ENCODE results near the gene RNF8.
"Not testable (repeated sequence)": the region's sequence is repeated elsewhere in the genome, so short reads cannot be mapped to it uniquely, and the experiment has no call there.

RNF8 gene

DNA sequence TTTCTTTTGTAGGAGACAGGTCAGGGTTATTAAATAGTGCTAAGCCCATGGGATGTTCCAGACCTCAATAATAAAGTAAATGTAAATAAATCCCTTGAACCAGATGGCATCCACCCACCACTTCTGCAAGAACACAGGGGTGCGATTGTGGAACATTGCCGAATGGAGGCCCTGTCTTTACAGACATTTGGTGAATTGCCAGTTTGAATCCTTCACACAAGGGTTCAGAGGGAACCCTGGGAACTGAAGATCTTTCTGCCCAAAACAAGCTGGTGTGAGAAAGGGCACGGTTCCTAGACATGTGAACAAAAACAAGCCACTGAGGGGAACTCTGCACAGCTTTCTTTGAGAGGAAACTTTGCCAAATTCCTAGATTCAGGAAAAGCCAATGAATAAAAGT is 30.2 kb upstream of the RNF8 start:
- TF ChIP-seq, protein P1, sequence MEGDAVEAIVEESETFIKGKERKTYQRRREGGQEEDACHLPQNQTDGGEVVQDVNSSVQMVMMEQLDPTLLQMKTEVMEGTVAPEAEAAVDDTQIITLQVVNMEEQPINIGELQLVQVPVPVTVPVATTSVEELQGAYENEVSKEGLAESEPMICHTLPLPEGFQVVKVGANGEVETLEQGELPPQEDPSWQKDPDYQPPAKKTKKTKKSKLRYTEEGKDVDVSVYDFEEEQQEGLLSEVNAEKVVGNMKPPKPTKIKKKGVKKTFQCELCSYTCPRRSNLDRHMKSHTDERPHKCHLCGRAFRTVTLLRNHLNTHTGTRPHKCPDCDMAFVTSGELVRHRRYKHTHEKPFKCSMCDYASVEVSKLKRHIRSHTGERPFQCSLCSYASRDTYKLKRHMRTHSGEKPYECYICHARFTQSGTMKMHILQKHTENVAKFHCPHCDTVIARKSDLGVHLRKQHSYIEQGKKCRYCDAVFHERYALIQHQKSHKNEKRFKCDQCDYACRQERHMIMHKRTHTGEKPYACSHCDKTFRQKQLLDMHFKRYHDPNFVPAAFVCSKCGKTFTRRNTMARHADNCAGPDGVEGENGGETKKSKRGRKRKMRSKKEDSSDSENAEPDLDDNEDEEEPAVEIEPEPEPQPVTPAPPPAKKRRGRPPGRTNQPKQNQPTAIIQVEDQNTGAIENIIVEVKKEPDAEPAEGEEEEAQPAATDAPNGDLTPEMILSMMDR (IDR thresholded peaks at IDR 0.05), result no peak
- H3K36me3 ChIP-seq, result peaks cover 58% of the 10 kb centered on the region
- H3K9me3 ChIP-seq, result no peaks in the 10 kb centered on the region
- no peak overlapping the region for H3K4me3 ChIP-seq (ENCODE audit: low read depth in 1 of 2, low read length in 1 of 2)
- no peaks in the 10 kb centered on the region for H3K27me3 ChIP-seq
- no peak overlapping the region for H3K27ac ChIP-seq
- H3K4me1 ChIP-seq (ENCODE audit: control insufficient read depth in 1 of 2, insufficient read depth in 1 of 2, low read depth in 1 of 2, low read length in 1 of 2), result no peaks in the 10 kb centered on the region

DNA sequence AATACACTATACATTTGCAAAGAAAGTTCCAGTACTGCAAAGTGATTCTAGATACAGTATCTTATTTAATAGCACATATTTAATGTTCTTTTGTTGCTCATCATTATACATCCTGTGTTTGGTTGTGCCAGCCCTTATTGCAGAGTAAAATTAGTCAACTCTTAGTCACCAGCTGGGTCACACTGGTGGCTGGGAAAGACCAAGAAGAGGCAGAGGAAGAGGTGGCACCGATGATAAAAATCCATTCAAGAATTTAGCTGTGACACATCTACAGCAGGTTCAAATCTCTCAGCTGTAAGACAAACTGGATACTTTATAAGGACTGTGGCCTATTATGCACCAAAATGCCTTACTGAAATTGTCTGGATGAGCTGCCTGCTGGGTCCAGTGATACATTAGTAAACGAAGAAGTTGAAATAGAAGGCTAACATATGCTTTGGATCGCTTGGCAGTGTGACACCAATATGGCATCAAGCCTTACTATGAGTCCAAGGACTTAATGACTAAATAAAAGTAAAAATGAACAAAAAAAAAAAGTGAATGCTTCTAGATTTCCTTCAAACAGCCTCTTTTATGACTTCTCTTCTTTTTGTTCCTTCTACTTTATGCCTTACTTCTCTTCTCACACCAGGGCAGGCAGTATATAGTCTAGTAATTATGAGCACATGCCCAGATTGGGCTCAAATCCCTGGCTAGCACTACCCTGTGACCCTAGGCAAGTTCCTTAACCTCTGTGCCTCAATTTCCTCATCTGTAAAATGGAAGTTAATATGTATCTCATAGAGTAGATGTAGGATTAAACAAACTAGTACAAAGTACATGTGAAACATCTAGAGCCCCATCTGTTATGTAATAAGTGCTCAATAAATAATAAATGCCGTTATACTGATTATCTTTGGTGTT is 29.4 kb upstream of the RNF8 start:
- Histone ChIP-seq H3K36me3 (peaks cover 56% of the 10 kb centered on the region), H3K4me3 (ENCODE audit: low read depth in 1 of 2, low read length in 1 of 2) (no peak overlapping the region), H3K4me1 (ENCODE audit: control insufficient read depth in 1 of 2, insufficient read depth in 1 of 2, low read depth in 1 of 2, low read length in 1 of 2) (no peaks in the 10 kb centered on the region), H3K9me3 (no peaks in the 10 kb centered on the region), H3K27ac (no peak overlapping the region), H3K27me3 (no peaks in the 10 kb centered on the region)
- TF ChIP-seq, protein P1 (IDR thresholded peaks at IDR 0.05), result no peak

DNA sequence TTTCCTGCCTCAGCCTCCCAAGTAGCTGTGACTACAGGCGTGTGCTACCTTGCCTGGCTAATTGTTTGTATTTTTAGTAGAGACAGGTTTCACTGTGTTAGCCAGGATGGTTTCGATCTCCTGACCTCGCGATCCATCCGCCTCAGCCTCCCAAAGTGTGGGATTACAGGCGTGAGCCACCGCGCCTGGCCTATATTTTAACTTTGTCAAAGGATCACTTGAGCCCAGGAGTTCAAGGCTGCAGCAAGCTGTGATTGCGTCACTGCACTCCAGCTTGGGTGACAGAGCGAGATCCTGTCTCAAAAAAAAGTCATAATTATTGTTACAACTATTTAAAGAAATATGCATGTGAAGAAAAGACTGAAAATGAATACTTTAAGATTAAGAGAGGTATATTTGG is 23.4 kb upstream of the RNF8 start:
- H3K27ac ChIP-seq; H3K27me3 ChIP-seq; H3K4me3 ChIP-seq (ENCODE audit: low read depth in 1 of 2, low read length in 1 of 2); H3K9me3 ChIP-seq; H3K4me1 ChIP-seq (ENCODE audit: control insufficient read depth in 1 of 2, insufficient read depth in 1 of 2, low read depth in 1 of 2, low read length in 1 of 2): not testable (repeated sequence)
- peaks cover 47% of the 10 kb centered on the region for H3K36me3 ChIP-seq

DNA sequence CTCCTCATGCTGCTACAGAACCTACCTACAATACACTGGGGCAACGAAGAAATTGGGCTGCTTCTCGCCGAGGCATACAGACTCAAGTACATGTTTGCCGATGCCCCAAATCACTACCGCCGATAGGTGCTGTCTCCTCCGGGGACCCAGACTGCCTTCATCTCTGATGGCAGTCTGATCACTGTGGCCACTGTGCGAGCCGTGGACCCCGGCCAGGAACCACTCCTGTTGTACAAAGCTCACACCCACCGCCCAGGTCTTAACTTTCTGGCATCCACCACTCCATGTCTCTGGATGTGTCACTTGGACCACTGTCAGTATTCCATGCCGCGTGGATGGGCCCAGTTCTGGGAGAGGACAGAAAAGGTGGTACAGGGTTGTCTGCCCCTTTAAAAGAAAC is 22.7 kb upstream of the RNF8 start:
- Histone ChIP-seq H3K4me3 (ENCODE audit: low read depth in 1 of 2, low read length in 1 of 2) (no peak overlapping the region), H3K4me1 (ENCODE audit: control insufficient read depth in 1 of 2, insufficient read depth in 1 of 2, low read depth in 1 of 2, low read length in 1 of 2) (peaks cover 3 to 5% of the 10 kb centered on the region in 2 experiments), H3K27me3 (no peaks in the 10 kb centered on the region), H3K27ac (no peak overlapping the region), H3K36me3 (peaks cover 47% of the 10 kb centered on the region), H3K9me3 (no peaks in the 10 kb centered on the region)
- TF ChIP-seq, protein P1 (IDR thresholded peaks at IDR 0.05), result no peak

DNA sequence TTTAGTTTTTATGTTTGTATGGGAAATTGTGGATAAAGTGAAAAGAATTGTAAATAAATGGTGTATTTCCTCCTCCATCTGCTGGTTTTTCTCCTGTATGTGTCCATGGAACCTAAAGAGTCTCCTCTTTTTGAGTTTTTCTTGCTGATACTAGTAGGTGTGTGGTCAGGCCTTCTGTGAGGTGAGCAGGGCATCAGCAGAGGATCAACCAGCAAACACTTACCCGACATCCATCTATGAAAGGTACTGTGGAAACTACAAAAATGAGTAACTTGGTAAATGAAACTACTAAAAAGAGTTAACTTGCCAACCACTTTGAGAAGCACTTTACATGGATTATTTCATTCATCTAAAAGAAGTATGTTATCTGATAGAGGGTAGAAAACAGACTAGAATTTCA is 20.9 kb upstream of the RNF8 start:
- Histone ChIP-seq H3K4me3 (ENCODE audit: low read depth in 1 of 2, low read length in 1 of 2) (no peak overlapping the region), H3K27me3 (no peaks in the 10 kb centered on the region), H3K36me3 (peaks cover 47% of the 10 kb centered on the region), H3K9me3 (no peaks in the 10 kb centered on the region), H3K4me1 (ENCODE audit: control insufficient read depth in 1 of 2, insufficient read depth in 1 of 2, low read depth in 1 of 2, low read length in 1 of 2) (peaks cover 3 to 5% of the 10 kb centered on the region in 2 experiments), H3K27ac (no peak overlapping the region)
- TF ChIP-seq, protein P1 (IDR thresholded peaks at IDR 0.05), result no peak

DNA sequence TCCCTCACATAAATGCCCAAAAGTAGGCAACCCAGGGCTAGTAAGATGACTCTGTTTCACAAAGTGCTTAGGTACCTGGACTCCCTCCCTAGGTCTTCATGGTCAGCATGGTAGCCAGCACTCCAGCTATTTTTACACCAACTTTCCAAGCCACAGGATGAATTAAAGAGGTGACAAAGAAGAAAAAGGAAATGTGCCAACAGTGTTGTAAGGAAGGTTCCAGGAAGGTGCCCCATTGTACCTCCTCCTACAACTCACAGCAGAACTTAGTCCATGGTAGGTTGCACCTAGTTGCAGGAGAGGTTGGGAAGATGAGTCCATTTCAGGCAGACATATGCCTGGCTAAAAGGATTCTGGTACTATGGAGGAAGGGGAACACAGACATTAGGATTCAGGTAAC is 19.7 kb upstream of the RNF8 start:
- Histone ChIP-seq H3K4me1 (ENCODE audit: control insufficient read depth in 1 of 2, insufficient read depth in 1 of 2, low read depth in 1 of 2, low read length in 1 of 2) (peaks cover 3 to 5% of the 10 kb centered on the region in 2 experiments), H3K4me3 (ENCODE audit: low read depth in 1 of 2, low read length in 1 of 2) (no peak overlapping the region), H3K9me3 (no peaks in the 10 kb centered on the region), H3K27ac (no peak overlapping the region), H3K27me3 (no peaks in the 10 kb centered on the region), H3K36me3 (peaks cover 43% of the 10 kb centered on the region)
- TF ChIP-seq, protein P1 (IDR thresholded peaks at IDR 0.05), result no peak

DNA sequence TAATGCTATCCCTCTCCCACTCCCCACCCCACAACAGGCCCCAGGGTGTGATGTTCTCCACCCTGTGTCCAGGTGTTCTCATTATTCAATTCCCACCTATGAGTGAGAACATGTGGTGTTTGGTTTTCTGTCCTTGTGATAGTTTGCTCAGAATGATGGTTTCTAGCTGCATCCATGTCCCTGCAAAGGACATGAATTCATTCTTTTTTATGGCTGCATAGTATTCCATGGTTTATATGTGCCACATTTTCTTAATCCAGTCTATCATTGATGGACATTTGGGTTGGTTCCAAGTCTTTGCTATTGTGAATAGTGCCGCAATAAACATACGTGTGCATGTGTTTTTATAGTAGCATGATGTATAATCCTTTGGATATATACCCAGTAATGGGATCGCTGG is 15.5 kb upstream of the RNF8 start:
- not testable (repeated sequence) for H3K27ac ChIP-seq; H3K4me3 ChIP-seq (ENCODE audit: low read depth in 1 of 2, low read length in 1 of 2); H3K36me3 ChIP-seq; H3K4me1 ChIP-seq (ENCODE audit: control insufficient read depth in 1 of 2, insufficient read depth in 1 of 2, low read depth in 1 of 2, low read length in 1 of 2); H3K9me3 ChIP-seq; H3K27me3 ChIP-seq
